Neural progenitor cell (in vitro differentiated cells): ENCODE results near the gene MSL2. TPM values are rescaled to one million over a fixed set of nuclear protein-coding genes. Genes with fewer than 3 reads are reported as not detected.

Source experiments
- DNase-seq: peaks from one replicate; pipeline ENCODE4 v3.0.0-alpha.2; 2016; ENCODE audit warnings: low spot score
- H2AFZ ChIP-seq: fragments of 200-600 bp; sonication (generic); replicated peaks from 2 replicates; pipeline ENCODE4 v1.6.1; 2016; ENCODE audit warnings: antibody characterized with exemption
- H3F3A ChIP-seq: fragments of 200-600 bp; sonication (generic); 2 replicates; pipeline ENCODE4 v1.6.1; 2016; ENCODE audit warnings: antibody characterized with exemption, low read depth
- H3K27ac ChIP-seq: fragments of 200-600 bp; sonication (generic); 2 replicates; pipeline ENCODE4 v1.5.1; 2016; ENCODE audit warnings: mild to moderate bottlenecking
- H3K27me3 ChIP-seq: fragments of 200-600 bp; sonication (generic); 2 replicates; pipeline ENCODE4 v1.6.1; 2016; ENCODE audit warnings: mild to moderate bottlenecking, moderate library complexity
- H3K36me3 ChIP-seq: fragments of 200-600 bp; sonication (generic); 2 replicates; pipeline ENCODE4 v1.5.1; 2016
- H3K4me1 ChIP-seq: fragments of 200-600 bp; sonication (generic); 2 replicates; pipeline ENCODE4 v1.6.1; 2016; ENCODE audit warnings: mixed run types
- H3K4me2 ChIP-seq: fragments of 200-600 bp; sonication (generic); 2 replicates; pipeline ENCODE4 v1.6.1; 2016
- H3K4me3 ChIP-seq: fragments of 200-600 bp; sonication (generic); 2 replicates; pipeline ENCODE4 v1.5.1; 2016
- H3K79me2 ChIP-seq: fragments of 200-600 bp; sonication (generic); 2 replicates; pipeline ENCODE4 v1.6.1; 2016; ENCODE audit warnings: low read depth
- H3K9ac ChIP-seq: fragments of 200-600 bp; sonication (generic); 2 replicates; pipeline ENCODE4 v1.6.1; 2016
- H3K9me3 ChIP-seq: fragments of 200-600 bp; sonication (generic); 2 replicates; pipeline ENCODE4 v1.5.1; 2016; ENCODE audit warnings: low read depth
- H4K20me1 ChIP-seq: fragments of 200-600 bp; sonication (generic); 2 replicates; pipeline ENCODE4 v1.6.1; 2016; ENCODE audit warnings: low read depth
- H3K27ac Mint-ChIP-seq: 3 replicates; pipeline ENCODE4 v1.8.0; 2021; ENCODE audit warnings: mixed read lengths
- H3K27me3 Mint-ChIP-seq: 2 replicates; pipeline ENCODE4 v1.8.0; 2022; ENCODE audit warnings: low read depth, mild to moderate bottlenecking, inconsistent platforms, moderate library complexity, mixed read lengths; ENCODE audit not compliant: insufficient read depth
- H3K36me3 Mint-ChIP-seq: 3 replicates; pipeline ENCODE4 v1.8.0; 2021; ENCODE audit warnings: mixed read lengths
- H3K4me1 Mint-ChIP-seq: 3 replicates; pipeline ENCODE4 v1.8.0; 2021; ENCODE audit warnings: mixed read lengths
- H3K4me3 Mint-ChIP-seq: 3 replicates; pipeline ENCODE4 v1.8.0; 2021; ENCODE audit warnings: mild to moderate bottlenecking, moderate library complexity, mixed read lengths
- H3K9me3 Mint-ChIP-seq: 3 replicates; pipeline ENCODE4 v1.8.0; 2020; ENCODE audit warnings: mixed read lengths
- EZH2 ChIP-seq: fragments of 200-600 bp; sonication (generic); IDR thresholded peaks from 2 replicates; pipeline ENCODE4 v1.6.1; 2017; ENCODE audit warnings: antibody characterized with exemption, mild to moderate bottlenecking, moderate library complexity
- EZH2phosphoT487 ChIP-seq: fragments of 200-600 bp; sonication (generic); IDR thresholded peaks from 2 replicates; pipeline ENCODE4 v1.6.1; 2017; ENCODE audit warnings: antibody characterized with exemption
- total RNA-seq: library from RNA; depleted of rRNA; stranded (reverse); fragments of >200 nt; gene quantifications from 2 replicates; pipeline ENCODE4 v1.2.3, GENCODE V29; 2015; ENCODE audit warnings: low replicate concordance
- TF ChIP-seq, protein P1 (sequence below): fragments of 200-600 bp; sonication (generic); IDR thresholded peaks from 2 replicates; pipeline ENCODE4 v1.5.1; 2017; ENCODE audit warnings: antibody characterized with exemption, mild to moderate bottlenecking

Gene MSL2
- total RNA-seq, 1 donor from 2014 or later, result 52.9 TPM

GRCh38 chr3:136162322-136162721 is 33.8 kb downstream of the MSL2 start:
- Mint-ChIP-seq H3K27me3 (no peaks in the 10 kb centered on the region), H3K4me1 (peaks cover 8% of the 10 kb centered on the region)

GRCh38 chr3:136161516-136161915 is 34.6 kb downstream of the MSL2 start:
- Histone ChIP-seq H3K27me3 (no peaks in the 10 kb centered on the region), H3K36me3 (no peaks in the 10 kb centered on the region), H2AFZ (no peak overlapping the region), H3K4me2 (no peak overlapping the region), H4K20me1 (peaks cover 33% of the 10 kb centered on the region), H3K79me2 (peaks cover 99% of the 10 kb centered on the region), H3K4me1 (peaks cover 21% of the 10 kb centered on the region), H3K9ac (no peak overlapping the region), H3F3A (peaks cover 5% of the 10 kb centered on the region), H3K9me3 (no peaks in the 10 kb centered on the region), H3K27ac (no peak overlapping the region), H3K4me3 (no peak overlapping the region)
- no peak overlapping the region for H3K4me3 Mint-ChIP-seq
- TF ChIP-seq, protein P1, sequence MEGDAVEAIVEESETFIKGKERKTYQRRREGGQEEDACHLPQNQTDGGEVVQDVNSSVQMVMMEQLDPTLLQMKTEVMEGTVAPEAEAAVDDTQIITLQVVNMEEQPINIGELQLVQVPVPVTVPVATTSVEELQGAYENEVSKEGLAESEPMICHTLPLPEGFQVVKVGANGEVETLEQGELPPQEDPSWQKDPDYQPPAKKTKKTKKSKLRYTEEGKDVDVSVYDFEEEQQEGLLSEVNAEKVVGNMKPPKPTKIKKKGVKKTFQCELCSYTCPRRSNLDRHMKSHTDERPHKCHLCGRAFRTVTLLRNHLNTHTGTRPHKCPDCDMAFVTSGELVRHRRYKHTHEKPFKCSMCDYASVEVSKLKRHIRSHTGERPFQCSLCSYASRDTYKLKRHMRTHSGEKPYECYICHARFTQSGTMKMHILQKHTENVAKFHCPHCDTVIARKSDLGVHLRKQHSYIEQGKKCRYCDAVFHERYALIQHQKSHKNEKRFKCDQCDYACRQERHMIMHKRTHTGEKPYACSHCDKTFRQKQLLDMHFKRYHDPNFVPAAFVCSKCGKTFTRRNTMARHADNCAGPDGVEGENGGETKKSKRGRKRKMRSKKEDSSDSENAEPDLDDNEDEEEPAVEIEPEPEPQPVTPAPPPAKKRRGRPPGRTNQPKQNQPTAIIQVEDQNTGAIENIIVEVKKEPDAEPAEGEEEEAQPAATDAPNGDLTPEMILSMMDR, result no peak
- TF ChIP-seq EZH2, result no peak
- no peak for TF ChIP-seq EZH2phosphoT487
- no peak for DNase-seq
- no peaks in the 10 kb centered on the region for H3K27me3 Mint-ChIP-seq
- H3K9me3 Mint-ChIP-seq, result peaks cover 41% of the 10 kb centered on the region
- H3K36me3 Mint-ChIP-seq, result peaks cover 41% of the 10 kb centered on the region
- H3K4me1 Mint-ChIP-seq, result peaks cover 8% of the 10 kb centered on the region
- no peak overlapping the region for H3K27ac Mint-ChIP-seq

More at GRCh38 chr3:136162322-136162721, 33.8 kb downstream of the MSL2 start:
- Mint-ChIP-seq H3K27ac (no peak overlapping the region), H3K4me3 (no peak overlapping the region), H3K36me3 (peaks cover 40% of the 10 kb centered on the region), H3K9me3 (peaks cover 40% of the 10 kb centered on the region)
- no peaks in the 10 kb centered on the region for H3K36me3 ChIP-seq
- no peak overlapping the region for H3K4me2 ChIP-seq
- TF ChIP-seq EZH2phosphoT487 (no peak), EZH2 (no peak)
- TF ChIP-seq, protein P1, result no peak
- peaks cover 99% of the 10 kb centered on the region for H3K79me2 ChIP-seq
- no peak overlapping the region for H2AFZ ChIP-seq
- H3K4me3 ChIP-seq, result no peak overlapping the region
- H3K9ac ChIP-seq, result no peak overlapping the region
- no peaks in the 10 kb centered on the region for H3K27me3 ChIP-seq
- peaks cover 26% of the 10 kb centered on the region for H3K4me1 ChIP-seq
- peaks cover 38% of the 10 kb centered on the region for H4K20me1 ChIP-seq
- peaks cover 9% of the 10 kb centered on the region for H3F3A ChIP-seq
- no peak for DNase-seq
- no peaks in the 10 kb centered on the region for H3K9me3 ChIP-seq
- H3K27ac ChIP-seq, result no peak overlapping the region

- H4K20me1 ChIP-seq, result peaks cover 71% of the 10 kb centered on the region
- H3K4me1 Mint-ChIP-seq, result no peaks in the 10 kb centered on the region
- H3K9me3 Mint-ChIP-seq, result peaks cover 7% of the 10 kb centered on the region
These were observed 43.2 kb downstream of the MSL2 start for GRCh38 chr3:136152963-136153362.

More at GRCh38 chr3:136152963-136153362, 43.2 kb downstream of the MSL2 start:
- H3K79me2 ChIP-seq, result peaks cover 94% of the 10 kb centered on the region
- Mint-ChIP-seq H3K27ac (no peak overlapping the region), H3K27me3 (peaks cover 3% of the 10 kb centered on the region), H3K36me3 (peaks cover 34% of the 10 kb centered on the region), H3K4me3 (no peak overlapping the region)
- no peak for TF ChIP-seq EZH2phosphoT487
- TF ChIP-seq, protein P1, result no peak
- TF ChIP-seq EZH2, result no peak
- H3K27me3 ChIP-seq, result no peaks in the 10 kb centered on the region
- no peak overlapping the region for H3K4me3 ChIP-seq
- no peak overlapping the region for H3K27ac ChIP-seq
- H3K9ac ChIP-seq, result no peak overlapping the region
- no peaks in the 10 kb centered on the region for H3K4me1 ChIP-seq
- DNase-seq, result no peak
- no peaks in the 10 kb centered on the region for H3K9me3 ChIP-seq
- H3K36me3 ChIP-seq, result no peaks in the 10 kb centered on the region
- H2AFZ ChIP-seq, result no peak overlapping the region
- H3F3A ChIP-seq, result no peaks in the 10 kb centered on the region
- no peak overlapping the region for H3K4me2 ChIP-seq
